Cardiac fibroblast (primary cell): ENCODE measurements around the gene UCK1.

Source experiments
- DNase-seq, 2 donors: peaks; one replicate each; pipeline versions ENCODE4 v3.0.0 to v3.0.0-alpha.2; 2010; ENCODE audit warnings: low read depth in 2 of 2
- H3K4me3 ChIP-seq, 2 donors: replicated peaks in 1 of 2; 1 replicate in 1 of 2; 2 replicates in 1 of 2; pipeline ENCODE4 v1.5.1; 2011; ENCODE audit warnings: low read depth in 2 of 2, low read length in 2 of 2, mild to moderate bottlenecking in 2 of 2, moderate library complexity in 1 of 2
- TF ChIP-seq, protein P1 (sequence below): IDR thresholded peaks from one replicate; pipeline ENCODE4 v1.5.1; 2011; ENCODE audit warnings: low read depth, mild to moderate bottlenecking, low read length, inconsistent platforms

The UCK1 gene

DNA sequence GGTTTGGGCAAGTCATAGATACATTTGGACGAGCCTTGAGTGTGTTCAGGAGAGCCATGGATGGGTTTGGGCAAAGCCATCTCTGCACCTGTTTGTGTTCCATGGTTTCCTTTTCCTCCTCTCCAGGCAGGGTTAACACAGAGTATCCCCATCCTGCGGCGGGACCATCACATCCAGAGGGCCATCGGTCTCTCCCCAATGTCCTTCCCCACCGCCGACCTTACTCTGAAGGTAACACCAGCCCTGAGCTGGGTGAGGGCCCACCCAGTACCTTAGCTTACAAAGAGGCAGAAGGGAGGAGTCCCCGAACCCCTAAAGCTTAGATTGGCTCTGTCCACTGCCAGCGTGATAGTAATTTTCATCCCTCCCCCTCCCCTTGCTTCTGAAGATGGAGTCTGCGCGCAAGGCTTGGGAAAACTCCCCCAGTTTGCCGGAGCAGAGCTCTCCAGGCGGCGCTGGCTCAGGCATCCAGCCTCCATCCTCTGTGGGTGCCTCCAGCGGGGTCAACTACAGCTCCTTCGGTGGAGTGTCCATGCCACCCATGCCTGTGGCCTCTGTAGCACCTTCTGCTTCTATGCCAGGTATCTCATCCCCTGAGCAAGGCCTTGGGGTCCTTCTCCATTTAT is 46.4 kb downstream of the UCK1 start:
- H3K4me3 ChIP-seq, result no peak overlapping the region

DNA sequence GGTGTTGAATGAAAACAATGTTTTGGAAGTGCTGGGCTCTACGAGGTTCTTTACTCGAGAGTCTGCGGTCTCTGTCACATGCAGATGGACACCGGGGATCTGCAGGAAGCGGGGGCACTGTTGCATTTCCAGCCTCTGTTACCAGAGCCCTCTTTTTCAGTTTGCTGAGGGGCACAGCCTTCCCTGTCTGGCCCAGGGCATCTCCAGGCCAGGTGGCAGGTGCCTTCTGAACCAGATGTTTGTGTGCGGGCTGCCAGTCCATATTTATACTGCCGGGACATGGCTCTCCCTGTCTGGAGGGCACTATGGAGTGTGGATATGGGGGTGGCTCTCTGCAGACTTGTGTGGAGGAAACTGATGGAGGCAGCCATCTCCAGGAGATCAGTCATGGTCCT is 47.0 kb downstream of the UCK1 start:
- TF ChIP-seq, protein P1, sequence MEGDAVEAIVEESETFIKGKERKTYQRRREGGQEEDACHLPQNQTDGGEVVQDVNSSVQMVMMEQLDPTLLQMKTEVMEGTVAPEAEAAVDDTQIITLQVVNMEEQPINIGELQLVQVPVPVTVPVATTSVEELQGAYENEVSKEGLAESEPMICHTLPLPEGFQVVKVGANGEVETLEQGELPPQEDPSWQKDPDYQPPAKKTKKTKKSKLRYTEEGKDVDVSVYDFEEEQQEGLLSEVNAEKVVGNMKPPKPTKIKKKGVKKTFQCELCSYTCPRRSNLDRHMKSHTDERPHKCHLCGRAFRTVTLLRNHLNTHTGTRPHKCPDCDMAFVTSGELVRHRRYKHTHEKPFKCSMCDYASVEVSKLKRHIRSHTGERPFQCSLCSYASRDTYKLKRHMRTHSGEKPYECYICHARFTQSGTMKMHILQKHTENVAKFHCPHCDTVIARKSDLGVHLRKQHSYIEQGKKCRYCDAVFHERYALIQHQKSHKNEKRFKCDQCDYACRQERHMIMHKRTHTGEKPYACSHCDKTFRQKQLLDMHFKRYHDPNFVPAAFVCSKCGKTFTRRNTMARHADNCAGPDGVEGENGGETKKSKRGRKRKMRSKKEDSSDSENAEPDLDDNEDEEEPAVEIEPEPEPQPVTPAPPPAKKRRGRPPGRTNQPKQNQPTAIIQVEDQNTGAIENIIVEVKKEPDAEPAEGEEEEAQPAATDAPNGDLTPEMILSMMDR, result no peak
- DNase-seq, result no peak

More for the DNA sequence above, 46.4 kb downstream of the UCK1 start:
- TF ChIP-seq, protein P1, result no peak
- no peak for DNase-seq

DNA sequence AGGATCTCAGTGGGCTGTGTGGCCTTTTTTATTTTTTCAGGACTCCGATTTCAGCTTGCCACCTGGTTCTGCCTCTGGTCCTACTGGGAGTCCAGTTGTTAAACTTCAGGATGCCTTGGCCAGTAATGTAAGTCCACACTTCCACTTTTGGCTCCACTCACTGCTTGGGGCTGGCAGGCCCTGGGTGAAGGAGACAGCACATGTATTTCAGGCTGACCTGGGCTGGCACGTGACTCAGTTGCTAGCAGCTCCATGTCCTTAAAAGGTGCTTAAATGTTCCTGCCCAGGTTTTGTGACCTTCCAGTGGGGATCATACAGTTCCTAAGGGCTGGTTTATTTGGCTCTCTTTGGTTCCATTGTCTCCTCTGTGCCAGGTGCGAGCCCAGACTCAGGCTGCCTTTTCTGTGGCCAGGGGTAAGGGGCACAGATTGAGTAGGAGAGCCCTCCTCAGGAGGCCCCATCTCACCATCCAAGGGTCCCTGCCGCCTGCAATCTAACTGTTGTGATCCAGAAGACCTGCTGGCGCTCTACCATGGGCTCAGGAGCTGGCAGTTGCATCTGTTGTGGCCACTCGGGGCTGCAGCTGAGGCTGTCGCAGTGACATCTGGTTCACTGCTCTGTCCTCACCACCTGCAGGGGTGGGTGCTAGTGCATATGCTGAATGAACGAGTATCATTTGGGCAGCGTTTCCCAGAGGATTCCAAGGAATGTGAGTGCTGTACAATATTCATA is 47.6 kb downstream of the UCK1 start:
- TF ChIP-seq, protein P1, result no peak
- DNase-seq, result no peak
- no peak overlapping the region for H3K4me3 ChIP-seq

More for the DNA sequence above, 47.0 kb downstream of the UCK1 start:
- H3K4me3 ChIP-seq, result no peak overlapping the region

DNA sequence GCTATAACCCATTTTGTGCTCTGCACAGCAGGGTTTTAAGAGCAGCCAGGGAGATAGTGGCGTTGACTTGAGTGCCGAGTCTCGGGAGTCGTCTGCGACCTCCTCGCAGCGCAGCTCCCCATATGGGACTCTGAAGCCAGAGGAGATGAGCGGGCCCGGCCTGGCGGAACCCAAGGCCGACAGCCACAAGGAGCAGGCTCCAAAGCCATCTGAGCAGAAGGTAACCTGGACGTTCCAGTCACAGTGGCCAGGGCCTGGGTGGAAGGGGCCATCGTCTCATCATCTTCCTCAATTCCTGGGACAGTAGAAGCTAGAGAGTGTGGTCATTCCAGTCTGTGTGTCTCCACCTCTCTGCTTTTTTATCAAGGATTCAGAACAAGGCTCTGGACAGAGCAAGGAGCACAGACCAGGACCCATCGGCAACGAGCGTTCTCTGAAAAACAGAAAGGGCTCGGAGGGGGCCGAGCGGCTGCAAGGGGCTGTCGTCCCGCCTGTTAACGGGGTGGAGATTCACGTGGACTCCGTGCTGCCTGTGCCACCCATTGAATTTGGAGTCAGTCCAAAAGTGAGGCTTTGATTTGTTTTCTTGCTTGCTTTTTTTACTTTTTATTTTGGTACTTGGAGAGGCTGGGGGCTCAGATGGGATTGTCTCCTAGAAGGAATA is 48.6 kb downstream of the UCK1 start:
- TF ChIP-seq, protein P1, result no peak
- DNase-seq, result no peak

DNA sequence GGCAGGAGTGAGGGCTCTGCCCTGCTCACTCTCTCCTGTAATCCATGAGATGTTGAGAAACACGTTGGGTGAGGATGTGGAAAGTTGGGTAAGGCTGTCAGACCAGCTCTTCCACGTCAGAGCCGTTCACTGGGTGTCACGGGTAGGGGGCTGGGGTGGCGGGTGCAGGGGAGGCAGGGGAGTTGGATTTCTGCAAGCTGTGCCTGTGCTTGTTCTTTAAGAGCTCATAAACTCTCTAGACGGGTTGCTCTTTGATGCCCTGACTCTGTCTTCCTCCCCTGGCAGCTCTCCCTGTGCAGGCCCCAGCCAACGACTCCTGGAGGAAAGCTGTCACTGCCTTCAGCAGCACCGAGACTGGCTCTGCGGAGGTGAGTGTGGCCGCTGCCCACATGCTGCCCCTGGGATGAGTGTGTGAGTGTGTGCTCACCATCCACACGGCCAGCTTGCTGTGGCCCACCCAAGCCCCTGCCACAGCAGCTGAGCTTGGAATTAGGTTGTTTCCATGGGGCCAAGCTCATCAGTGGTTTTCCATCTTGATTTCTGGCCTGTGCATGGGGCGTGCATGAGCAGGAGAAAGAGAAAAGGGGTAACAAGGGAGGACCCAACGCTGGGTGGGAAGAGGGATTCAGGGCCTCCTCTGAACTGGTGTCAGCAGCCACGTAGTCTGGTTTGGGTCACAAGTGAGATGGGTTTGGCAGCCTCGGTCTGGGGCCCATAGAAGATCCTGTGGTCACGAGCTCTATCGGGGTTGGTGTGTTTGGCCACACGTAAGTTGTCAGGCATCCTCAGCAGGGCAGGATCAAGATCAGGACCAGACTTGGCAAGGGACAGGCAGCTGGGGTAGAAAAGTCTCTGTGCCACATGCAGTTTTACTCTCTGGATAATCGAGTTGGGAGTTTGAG is 49.4 kb downstream of the UCK1 start:
- no peak for DNase-seq
- TF ChIP-seq, protein P1, result no peak
- no peak overlapping the region for H3K4me3 ChIP-seq

More for the DNA sequence above, 48.6 kb downstream of the UCK1 start:
- no peak overlapping the region for H3K4me3 ChIP-seq

DNA sequence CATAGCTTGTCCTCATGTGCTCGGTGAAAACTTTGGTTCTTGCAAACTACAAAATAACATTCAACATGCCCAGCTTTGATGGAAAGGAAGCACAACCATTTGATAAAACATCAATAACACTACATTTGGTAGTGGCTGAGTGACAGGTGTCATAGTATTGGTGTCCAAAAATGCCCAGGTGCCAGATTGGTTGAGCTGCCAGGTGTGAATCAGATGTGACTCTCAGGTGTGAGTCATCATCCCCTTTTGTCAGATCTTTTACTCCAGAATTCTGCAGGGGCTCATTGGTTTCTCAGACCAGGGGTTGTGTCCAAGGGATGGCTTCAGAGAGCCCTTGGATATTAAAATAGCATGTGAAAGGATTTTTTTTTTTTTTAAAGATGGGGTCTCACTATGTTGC is 50.8 kb downstream of the UCK1 start:
- DNase-seq, result no peak
- no peak overlapping the region for H3K4me3 ChIP-seq
- TF ChIP-seq, protein P1, result no peak
